ENCODE data around the gene INPP1.
"Not testable (repeated sequence)": the region's sequence is repeated elsewhere in the genome, so short reads cannot be mapped to it uniquely, and the experiment has no call there.

The INPP1 gene

GRCh38 chr2:190352668-190353536, 9.5 kb downstream of the INPP1 start:
- H3K36me3 ChIP-seq (ENCODE audit: control insufficient read depth, low read depth, low read length), result no peaks in the 10 kb centered on the region
- H3K9ac ChIP-seq (ENCODE audit: low read length), result no peak overlapping the region
- no peaks in the 10 kb centered on the region for H3K9me3 ChIP-seq (ENCODE audit: control insufficient read depth, low read depth, low read length)
- H3K4me3 ChIP-seq (ENCODE audit: low read length), result no peak overlapping the region
- no peak overlapping the region for H3K27ac ChIP-seq (ENCODE audit: low read length)
- H3K27me3 ChIP-seq (ENCODE audit: control insufficient read depth, insufficient read depth, low read length), result no peaks in the 10 kb centered on the region
- H3K4me1 ChIP-seq (ENCODE audit: control insufficient read depth, low read depth, low read length), result no peaks in the 10 kb centered on the region

GRCh38 chr2:190353537-190353899, 10.1 kb downstream of the INPP1 start:
- Histone ChIP-seq H3K36me3 (ENCODE audit: control insufficient read depth, low read depth, low read length) (no peaks in the 10 kb centered on the region), H3K4me3 (ENCODE audit: low read length) (no peak overlapping the region), H3K27me3 (ENCODE audit: control insufficient read depth, insufficient read depth, low read length) (no peaks in the 10 kb centered on the region), H3K9ac (ENCODE audit: low read length) (no peak overlapping the region), H3K9me3 (ENCODE audit: control insufficient read depth, low read depth, low read length) (no peaks in the 10 kb centered on the region), H3K4me1 (ENCODE audit: control insufficient read depth, low read depth, low read length) (no peaks in the 10 kb centered on the region), H3K27ac (ENCODE audit: low read length) (no peak overlapping the region)

GRCh38 chr2:190354003-190354690, 10.8 kb downstream of the INPP1 start:
- Histone ChIP-seq H3K36me3 (ENCODE audit: control insufficient read depth, low read depth, low read length) (no peaks in the 10 kb centered on the region), H3K9ac (ENCODE audit: low read length) (no peak overlapping the region), H3K9me3 (ENCODE audit: control insufficient read depth, low read depth, low read length) (no peaks in the 10 kb centered on the region), H3K4me1 (ENCODE audit: control insufficient read depth, low read depth, low read length) (no peaks in the 10 kb centered on the region), H3K27me3 (ENCODE audit: control insufficient read depth, insufficient read depth, low read length) (no peaks in the 10 kb centered on the region), H3K4me3 (ENCODE audit: low read length) (no peak overlapping the region), H3K27ac (ENCODE audit: low read length) (no peak overlapping the region)

- H3K9ac ChIP-seq (ENCODE audit: low read length), result no peak overlapping the region
- H3K36me3 ChIP-seq (ENCODE audit: control insufficient read depth, low read depth, low read length), result no peaks in the 10 kb centered on the region
- no peaks in the 10 kb centered on the region for H3K27me3 ChIP-seq (ENCODE audit: control insufficient read depth, insufficient read depth, low read length)
- H3K4me3 ChIP-seq (ENCODE audit: low read length), result no peak overlapping the region
- peaks cover 5% of the 10 kb centered on the region for H3K4me1 ChIP-seq (ENCODE audit: control insufficient read depth, low read depth, low read length)
- H3K9me3 ChIP-seq (ENCODE audit: control insufficient read depth, low read depth, low read length), result no peaks in the 10 kb centered on the region
- no peak overlapping the region for H3K27ac ChIP-seq (ENCODE audit: low read length)
Observed at GRCh38 chr2:190355968-190356644, 12.7 kb downstream of the INPP1 start.

GRCh38 chr2:190357600-190357999, 14.2 kb downstream of the INPP1 start:
- no peak overlapping the region for H3K9ac ChIP-seq (ENCODE audit: low read length)
- H3K4me1 ChIP-seq (ENCODE audit: control insufficient read depth, low read depth, low read length), result peaks cover 5% of the 10 kb centered on the region
- H3K27me3 ChIP-seq (ENCODE audit: control insufficient read depth, insufficient read depth, low read length), result no peaks in the 10 kb centered on the region
- H3K4me3 ChIP-seq (ENCODE audit: low read length), result no peak overlapping the region
- no peaks in the 10 kb centered on the region for H3K36me3 ChIP-seq (ENCODE audit: control insufficient read depth, low read depth, low read length)
- H3K27ac ChIP-seq (ENCODE audit: low read length), result no peak overlapping the region
- H3K9me3 ChIP-seq (ENCODE audit: control insufficient read depth, low read depth, low read length), result no peaks in the 10 kb centered on the region

GRCh38 chr2:190358655-190359448, 15.5 kb downstream of the INPP1 start:
- not testable (repeated sequence) for H3K9ac ChIP-seq (ENCODE audit: low read length); H3K4me3 ChIP-seq (ENCODE audit: low read length); H3K4me1 ChIP-seq (ENCODE audit: control insufficient read depth, low read depth, low read length); H3K36me3 ChIP-seq (ENCODE audit: control insufficient read depth, low read depth, low read length); H3K27ac ChIP-seq (ENCODE audit: low read length); H3K9me3 ChIP-seq (ENCODE audit: control insufficient read depth, low read depth, low read length); H3K27me3 ChIP-seq (ENCODE audit: control insufficient read depth, insufficient read depth, low read length)

- no peaks in the 10 kb centered on the region for H3K27me3 ChIP-seq (ENCODE audit: control insufficient read depth, insufficient read depth, low read length)
- no peak overlapping the region for H3K27ac ChIP-seq (ENCODE audit: low read length)
- peaks cover 5% of the 10 kb centered on the region for H3K4me1 ChIP-seq (ENCODE audit: control insufficient read depth, low read depth, low read length)
- H3K9ac ChIP-seq (ENCODE audit: low read length), result no peak overlapping the region
- H3K36me3 ChIP-seq (ENCODE audit: control insufficient read depth, low read depth, low read length), result no peaks in the 10 kb centered on the region
- no peak overlapping the region for H3K4me3 ChIP-seq (ENCODE audit: low read length)
- H3K9me3 ChIP-seq (ENCODE audit: control insufficient read depth, low read depth, low read length), result no peaks in the 10 kb centered on the region
Observed at GRCh38 chr2:190360561-190360960, 17.2 kb downstream of the INPP1 start.

- H3K9ac ChIP-seq (ENCODE audit: low read length), result no peak overlapping the region
- H3K4me3 ChIP-seq (ENCODE audit: low read length), result no peak overlapping the region
- H3K27ac ChIP-seq (ENCODE audit: low read length), result no peak overlapping the region
- no peaks in the 10 kb centered on the region for H3K36me3 ChIP-seq (ENCODE audit: control insufficient read depth, low read depth, low read length)
- H3K9me3 ChIP-seq (ENCODE audit: control insufficient read depth, low read depth, low read length), result no peaks in the 10 kb centered on the region
- peaks cover 5% of the 10 kb centered on the region for H3K4me1 ChIP-seq (ENCODE audit: control insufficient read depth, low read depth, low read length)
- H3K27me3 ChIP-seq (ENCODE audit: control insufficient read depth, insufficient read depth, low read length), result no peaks in the 10 kb centered on the region
Observed at GRCh38 chr2:190360965-190361364, 17.6 kb downstream of the INPP1 start.

- Histone ChIP-seq H3K9me3 (ENCODE audit: control insufficient read depth, low read depth, low read length) (no peaks in the 10 kb centered on the region), H3K27ac (ENCODE audit: low read length) (no peak overlapping the region), H3K4me1 (ENCODE audit: control insufficient read depth, low read depth, low read length) (peaks cover 5% of the 10 kb centered on the region), H3K4me3 (ENCODE audit: low read length) (no peak overlapping the region), H3K36me3 (ENCODE audit: control insufficient read depth, low read depth, low read length) (no peaks in the 10 kb centered on the region), H3K9ac (ENCODE audit: low read length) (no peak overlapping the region), H3K27me3 (ENCODE audit: control insufficient read depth, insufficient read depth, low read length) (no peaks in the 10 kb centered on the region)
Observed at GRCh38 chr2:190361572-190361971, 18.2 kb downstream of the INPP1 start.

GRCh38 chr2:190362894-190363293, 19.5 kb downstream of the INPP1 start:
- Histone ChIP-seq H3K27me3 (ENCODE audit: control insufficient read depth, insufficient read depth, low read length) (no peaks in the 10 kb centered on the region), H3K27ac (ENCODE audit: low read length) (no peak overlapping the region), H3K9ac (ENCODE audit: low read length) (no peak overlapping the region), H3K4me1 (ENCODE audit: control insufficient read depth, low read depth, low read length) (peaks cover 5% of the 10 kb centered on the region), H3K36me3 (ENCODE audit: control insufficient read depth, low read depth, low read length) (no peaks in the 10 kb centered on the region), H3K9me3 (ENCODE audit: control insufficient read depth, low read depth, low read length) (no peaks in the 10 kb centered on the region), H3K4me3 (ENCODE audit: low read length) (no peak overlapping the region)
